Caco-2 (cell line): ENCODE results near the gene WDR48. TPM values are rescaled to one million over a fixed set of nuclear protein-coding genes. Genes with fewer than 3 reads are reported as not detected.

Experiments
- BruUV-seq: library from RNA; stranded (reverse); fragments of 400-500 nt; replicated peaks from 2 replicates; lab custom pipeline; 2021; lab: Mats Ljungman, UMichigan
- CTCF ChIA-PET: fragments of 300-600 bp; sonication (Branson Sonifier 250); formaldehyde crosslinking; loops from one replicate; lab custom pipeline; 2022; ENCODE audit warnings: antibody characterized with exemption; lab: Charles Lee
- POLR2A ChIA-PET: fragments of 300-600 bp; sonication (Branson Sonifier 250); formaldehyde crosslinking; loops from one replicate; lab custom pipeline; 2022; ENCODE audit warnings: antibody characterized with exemption; lab: Charles Lee
- DNase-seq, 2 experiments: peaks; one replicate each; pipeline versions ENCODE4 v3.0.0 to v3.0.0-alpha.2; 2020 to 2022
- H3K27me3 ChIP-seq: replicated peaks from 2 replicates; pipeline ENCODE4 v1.6.0; 2011; ENCODE audit warnings: low read length; ENCODE audit not compliant: control insufficient read depth, insufficient read depth
- H3K36me3 ChIP-seq: 2 replicates; pipeline ENCODE4 v1.5.1; 2011; ENCODE audit warnings: low read length; ENCODE audit not compliant: control insufficient read depth, insufficient read depth
- H3K4me1 ChIP-seq: fragments of 250-450 bp; sonication (Bioruptor Pico); 2 replicates; pipeline ENCODE4 v1.5.1; 2020; ENCODE audit warnings: mild to moderate bottlenecking
- H3K4me3 ChIP-seq: 2 replicates; pipeline ENCODE4 v1.5.1; 2011; ENCODE audit warnings: low read depth, mild to moderate bottlenecking, control low read depth, low read length
- H3K9me3 ChIP-seq: fragments of 250-450 bp; sonication (Bioruptor Pico); 2 replicates; pipeline ENCODE4 v1.5.1; 2020; ENCODE audit warnings: mild to moderate bottlenecking, moderate library complexity
- H3K27ac Mint-ChIP-seq: one replicate; pipeline ENCODE4 v1.8.0; 2022; ENCODE audit warnings: mixed read lengths; ENCODE audit not compliant: unreplicated experiment
- H3K27me3 Mint-ChIP-seq: one replicate; pipeline ENCODE4 v1.8.0; 2022; ENCODE audit warnings: mixed read lengths; ENCODE audit not compliant: insufficient read depth, unreplicated experiment
- H3K36me3 Mint-ChIP-seq: one replicate; pipeline ENCODE4 v1.8.0; 2022; ENCODE audit warnings: mild to moderate bottlenecking, mixed read lengths; ENCODE audit not compliant: insufficient read depth, unreplicated experiment
- H3K4me1 Mint-ChIP-seq: one replicate; pipeline ENCODE4 v1.8.0; 2022; ENCODE audit warnings: low read depth, mixed read lengths; ENCODE audit not compliant: unreplicated experiment
- H3K4me3 Mint-ChIP-seq: one replicate; pipeline ENCODE4 v1.8.0; 2022; ENCODE audit warnings: mild to moderate bottlenecking, moderate library complexity, mixed read lengths; ENCODE audit not compliant: unreplicated experiment
- H3K9me3 Mint-ChIP-seq: one replicate; pipeline ENCODE4 v1.8.0; 2022; ENCODE audit warnings: mixed read lengths; ENCODE audit not compliant: unreplicated experiment
- CTCF ChIP-seq, 2 experiments: fragments of 200-600 bp in 1 of 2; IDR thresholded peaks; 1 replicate in 1 of 2; 2 replicates in 1 of 2; pipeline versions ENCODE4 v1.5.1 to v1.8.0; 2011 to 2022; ENCODE audit warnings: antibody characterized with exemption in 1 of 2, control low read depth in 1 of 2, inconsistent platforms in 1 of 2, low read depth in 1 of 2, low read length in 1 of 2, mild to moderate bottlenecking in 1 of 2, moderate library complexity in 1 of 2; ENCODE audit not compliant: insufficient read depth in 1 of 2, severe bottlenecking in 1 of 2, unreplicated experiment in 1 of 2
- intact Hi-C: fragments of 100-400 bp; cut with micrococcal nuclease; formaldehyde crosslinking; loops from one replicate; pipeline ENCODE4 v1.10.0; 2022; ENCODE audit not compliant: unreplicated experiment
- total RNA-seq: library from RNA; stranded (reverse); gene quantifications from 2 replicates; pipeline ENCODE4 v1.2.3, GENCODE V29; 2022

WDR48 gene
- total RNA-seq, 1 experiment from 2014 or later: 27.6 TPM

GRCh38 chr3:39068556-39068955, 16.7 kb downstream of the WDR48 start:
- Mint-ChIP-seq H3K27ac (no peak overlapping the region), H3K4me3 (no peak overlapping the region), H3K27me3 (no peaks in the 10 kb centered on the region), H3K4me1 (no peaks in the 10 kb centered on the region), H3K36me3 (peaks cover 5% of the 10 kb centered on the region), H3K9me3 (no peaks in the 10 kb centered on the region)
- ChIA-PET POLR2A (no interaction called here), CTCF (no interaction called here)
- no peak for TF ChIP-seq CTCF (IDR thresholded peaks at IDR 0.05; ENCODE audit: insufficient read depth in 1 of 2, low read depth in 1 of 2, low read length in 1 of 2, severe bottlenecking in 1 of 2, unreplicated experiment in 1 of 2)
- BruUV-seq: no TSS peak
- peaks cover 2% of the 10 kb centered on the region; the same call in 1 of the 2 replicates for H3K36me3 ChIP-seq
- no peaks in the 10 kb centered on the region for H3K9me3 ChIP-seq
- DNase-seq: no peak
- H3K4me3 ChIP-seq: no peak overlapping the region
- H3K27me3 ChIP-seq: no peaks in the 10 kb centered on the region
- intact Hi-C loops: no loop called here
- H3K4me1 ChIP-seq: no peaks in the 10 kb centered on the region

GRCh38 chr3:39075910-39076309, 24.1 kb downstream of the WDR48 start:
- ChIA-PET POLR2A (no interaction called here), CTCF (no interaction called here)
- H3K27ac Mint-ChIP-seq: no peak overlapping the region
- H3K27me3 ChIP-seq: no peaks in the 10 kb centered on the region
- no peak overlapping the region for H3K4me3 ChIP-seq
- H3K9me3 ChIP-seq: no peaks in the 10 kb centered on the region
- peaks cover 31% of the 10 kb centered on the region for H3K36me3 Mint-ChIP-seq
- TF ChIP-seq CTCF (IDR thresholded peaks at IDR 0.05; ENCODE audit: insufficient read depth in 1 of 2, low read depth in 1 of 2, low read length in 1 of 2, severe bottlenecking in 1 of 2, unreplicated experiment in 1 of 2): no peak
- BruUV-seq: no TSS peak
- H3K36me3 ChIP-seq: peaks cover 3% of the 10 kb centered on the region
- H3K4me1 Mint-ChIP-seq: no peaks in the 10 kb centered on the region
- intact Hi-C loops: no loop called here
- no peak for DNase-seq
- no peak overlapping the region for H3K4me3 Mint-ChIP-seq
- H3K9me3 Mint-ChIP-seq: no peaks in the 10 kb centered on the region
- no peaks in the 10 kb centered on the region for H3K4me1 ChIP-seq
- H3K27me3 Mint-ChIP-seq: no peaks in the 10 kb centered on the region

- Histone ChIP-seq H3K4me3 (no peak overlapping the region), H3K36me3 (peaks cover 1% of the 10 kb centered on the region; the same call in 1 of the 2 replicates), H3K27me3 (no peaks in the 10 kb centered on the region), H3K4me1 (no peaks in the 10 kb centered on the region), H3K9me3 (no peaks in the 10 kb centered on the region)
- no peak for DNase-seq
- ChIA-PET POLR2A (no interaction called here), CTCF (interaction anchor here (0.6 kb wide), 1 partner anchor 87 kb away, joined by 3 read pairs; no protein-coding TSS in a partner anchor)
- no peak overlapping the region for H3K27ac Mint-ChIP-seq
- intact Hi-C loops: no loop called here
- no TSS peak for BruUV-seq
- no peak for TF ChIP-seq CTCF (IDR thresholded peaks at IDR 0.05; ENCODE audit: insufficient read depth in 1 of 2, low read depth in 1 of 2, low read length in 1 of 2, severe bottlenecking in 1 of 2, unreplicated experiment in 1 of 2)
- H3K36me3 Mint-ChIP-seq: peaks cover 36% of the 10 kb centered on the region
- no peaks in the 10 kb centered on the region for H3K4me1 Mint-ChIP-seq
- no peaks in the 10 kb centered on the region for H3K9me3 Mint-ChIP-seq
- H3K4me3 Mint-ChIP-seq: no peak overlapping the region
- no peaks in the 10 kb centered on the region for H3K27me3 Mint-ChIP-seq
Observed at GRCh38 chr3:39079530-39079929, 27.7 kb downstream of the WDR48 start.
